CD4-positive, alpha-beta T cell (primary cell): ENCODE data around the gene RGN. TPM values are rescaled to one million over a fixed set of nuclear protein-coding genes. Genes with fewer than 3 reads are reported as not detected.
"Not testable (repeated sequence)": the region's sequence is repeated elsewhere in the genome, so short reads cannot be mapped to it uniquely, and the experiment has no call there.

Experiments
- ATAC-seq: fragments of 200-7000 bp; cut with Tn5 transposase; one replicate; pipeline ENCODE4 v1.10.0; 2022; ENCODE audit warnings: mild to moderate bottlenecking; ENCODE audit not compliant: poor library complexity
- CTCF ChIA-PET: fragments of 350-600 bp; sonication (Branson Sonifier 250); formaldehyde crosslinking; loops from one replicate; lab custom pipeline; 2021; ENCODE audit warnings: antibody characterized with exemption, inconsistent platforms; lab: Charles Lee
- POLR2A ChIA-PET: fragments of 350-600 bp; sonication (Branson Sonifier 250); formaldehyde crosslinking; loops from one replicate; lab custom pipeline; 2021; ENCODE audit warnings: antibody characterized with exemption, inconsistent platforms; lab: Charles Lee
- DNase-seq, 14 experiments: peaks; one replicate each; pipeline ENCODE4 v3.0.0-alpha.2; 2013 to 2020; ENCODE audit warnings: mixed read lengths in 2 of 14
- H3K27ac ChIP-seq, 2 donors: one replicate each; pipeline versions ENCODE4 v1.5.1 to v1.7.0; 2013; ENCODE audit warnings: low read length in 2 of 2, low read depth in 1 of 2, mild to moderate bottlenecking in 1 of 2
- H3K27me3 ChIP-seq, 2 experiments: 1 replicate in 1 of 2; 2 replicates in 1 of 2; pipeline versions ENCODE4 v1.6.1 to v1.7.0; 2013; ENCODE audit warnings: low read length in 2 of 2, control low read depth in 1 of 2, mild to moderate bottlenecking in 1 of 2, moderate library complexity in 1 of 2; ENCODE audit not compliant: insufficient read depth in 2 of 2, control insufficient read depth in 1 of 2
- H3K36me3 ChIP-seq: one replicate; pipeline ENCODE4 v1.6.1; 2013; ENCODE audit warnings: low read length, control low read depth; ENCODE audit not compliant: insufficient read depth
- H3K4me1 ChIP-seq: one replicate; pipeline ENCODE4 v1.6.1; 2013; ENCODE audit warnings: low read length, control low read depth; ENCODE audit not compliant: insufficient read depth
- H3K4me3 ChIP-seq: one replicate; pipeline ENCODE4 v1.5.1; 2013; ENCODE audit warnings: mild to moderate bottlenecking, low read length, moderate library complexity
- H3K9me3 ChIP-seq, 2 experiments: 1 replicate in 1 of 2; 2 replicates in 1 of 2; pipeline versions ENCODE4 v1.6.1 to v1.7.0; 2013; ENCODE audit warnings: low read length in 2 of 2, mild to moderate bottlenecking in 2 of 2, control low read depth in 1 of 2, moderate library complexity in 1 of 2; ENCODE audit not compliant: control insufficient read depth in 1 of 2, insufficient read depth in 1 of 2
- H3K27ac Mint-ChIP-seq: one replicate; pipeline ENCODE4 v1.8.0; 2020; ENCODE audit warnings: mixed read lengths
- H3K27me3 Mint-ChIP-seq: one replicate; pipeline ENCODE4 v1.8.0; 2021; ENCODE audit warnings: mixed read lengths
- H3K36me3 Mint-ChIP-seq: one replicate; pipeline ENCODE4 v1.8.0; 2021; ENCODE audit warnings: low read depth, mixed read lengths
- H3K4me1 Mint-ChIP-seq: one replicate; pipeline ENCODE4 v1.8.0; 2021; ENCODE audit warnings: low read depth, mixed read lengths
- H3K4me3 Mint-ChIP-seq: one replicate; pipeline ENCODE4 v1.8.0; 2020; ENCODE audit warnings: mild to moderate bottlenecking, mixed read lengths
- H3K9me3 Mint-ChIP-seq: one replicate; pipeline ENCODE4 v1.8.0; 2020; ENCODE audit warnings: mixed read lengths
- intact Hi-C, 2 experiments: fragments of 100-400 bp; cut with DNase I in 1 of 2; cut with micrococcal nuclease in 1 of 2; formaldehyde crosslinking; loops; one replicate each; pipeline versions ENCODE4 v1.15.1 to v1.9.0; 2023 to 2025; cut with DNase I, micrococcal nuclease
- total RNA-seq, 174 experiments: library from RNA in 2 of 174; stranded (reverse) in 2 of 174; gene quantifications; one replicate each; pipeline ENCODE4 v1.2.3 and lab custom pipeline; 2021 to 2026
- TF ChIP-seq, protein P1 (sequence below): fragments of 200-600 bp; IDR thresholded peaks from one replicate; pipeline ENCODE4 v1.8.0; 2022; ENCODE audit warnings: antibody characterized with exemption, mild to moderate bottlenecking

Gene RGN
- total RNA-seq, 2 experiments from 2014 or later: not detected

DNA sequence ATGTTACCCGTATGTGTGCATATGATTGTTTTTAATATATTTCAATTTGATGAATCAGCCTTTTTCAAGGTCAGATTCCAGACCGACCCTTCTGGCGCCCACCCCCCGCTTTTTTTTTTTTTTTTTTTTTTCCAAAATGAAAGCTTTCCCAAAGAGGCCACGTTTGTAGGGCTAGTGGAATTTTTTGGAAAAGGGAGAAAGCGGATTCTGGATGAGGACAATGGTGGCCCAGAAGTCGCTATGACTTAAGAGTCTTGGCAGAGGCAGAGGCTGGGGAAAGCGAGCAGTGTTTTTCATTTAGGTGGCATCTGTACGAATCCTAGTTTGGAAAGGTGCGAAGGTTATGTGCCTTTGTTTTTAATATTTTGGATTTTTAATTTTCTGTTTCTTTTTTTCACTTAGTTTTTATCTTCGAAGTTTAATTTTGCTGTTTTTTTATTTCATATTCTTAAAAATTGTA is 51.7 kb downstream of the RGN start:
- Mint-ChIP-seq H3K4me1 (peaks cover 10% of the 10 kb centered on the region), H3K27me3 (no peaks in the 10 kb centered on the region), H3K27ac (peak overlapping the region; percentile 98), H3K4me3 (peak overlapping the region; percentile 99), H3K9me3 (no peaks in the 10 kb centered on the region), H3K36me3 (peaks cover 6% of the 10 kb centered on the region)
- ChIA-PET POLR2A (interaction anchor here (0.6 to 3.9 kb wide), 3 partner anchors 12 to 61 kb away, joined by 3 to 58 read pairs (median 3); partner anchors contain the start of genes NDUFB11 and RBM10), CTCF (interaction anchor here (2.8 kb wide), 1 partner anchor 15 kb away, joined by 14 read pairs; the partner anchor contains the start of genes NDUFB11 and RBM10)
- Histone ChIP-seq H3K4me1 (peaks cover 13% of the 10 kb centered on the region), H3K27ac (no peak overlapping the region), H3K4me3 (peak overlapping the region; percentile 75), H3K36me3 (no peaks in the 10 kb centered on the region), H3K9me3 (no peaks in the 10 kb centered on the region), H3K27me3 (no peaks in the 10 kb centered on the region)
- TF ChIP-seq, protein P1, sequence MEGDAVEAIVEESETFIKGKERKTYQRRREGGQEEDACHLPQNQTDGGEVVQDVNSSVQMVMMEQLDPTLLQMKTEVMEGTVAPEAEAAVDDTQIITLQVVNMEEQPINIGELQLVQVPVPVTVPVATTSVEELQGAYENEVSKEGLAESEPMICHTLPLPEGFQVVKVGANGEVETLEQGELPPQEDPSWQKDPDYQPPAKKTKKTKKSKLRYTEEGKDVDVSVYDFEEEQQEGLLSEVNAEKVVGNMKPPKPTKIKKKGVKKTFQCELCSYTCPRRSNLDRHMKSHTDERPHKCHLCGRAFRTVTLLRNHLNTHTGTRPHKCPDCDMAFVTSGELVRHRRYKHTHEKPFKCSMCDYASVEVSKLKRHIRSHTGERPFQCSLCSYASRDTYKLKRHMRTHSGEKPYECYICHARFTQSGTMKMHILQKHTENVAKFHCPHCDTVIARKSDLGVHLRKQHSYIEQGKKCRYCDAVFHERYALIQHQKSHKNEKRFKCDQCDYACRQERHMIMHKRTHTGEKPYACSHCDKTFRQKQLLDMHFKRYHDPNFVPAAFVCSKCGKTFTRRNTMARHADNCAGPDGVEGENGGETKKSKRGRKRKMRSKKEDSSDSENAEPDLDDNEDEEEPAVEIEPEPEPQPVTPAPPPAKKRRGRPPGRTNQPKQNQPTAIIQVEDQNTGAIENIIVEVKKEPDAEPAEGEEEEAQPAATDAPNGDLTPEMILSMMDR: no peak
- peak in 1 of 14 experiments; percentile 11 for DNase-seq
- intact Hi-C loops: loop anchor here (1.0 to 5.0 kb wide), 2 partner anchors 14 to 683 kb away; partner anchors contain the start of gene NDUFB11 (in 2 of the 2)
- ATAC-seq: no peak

DNA sequence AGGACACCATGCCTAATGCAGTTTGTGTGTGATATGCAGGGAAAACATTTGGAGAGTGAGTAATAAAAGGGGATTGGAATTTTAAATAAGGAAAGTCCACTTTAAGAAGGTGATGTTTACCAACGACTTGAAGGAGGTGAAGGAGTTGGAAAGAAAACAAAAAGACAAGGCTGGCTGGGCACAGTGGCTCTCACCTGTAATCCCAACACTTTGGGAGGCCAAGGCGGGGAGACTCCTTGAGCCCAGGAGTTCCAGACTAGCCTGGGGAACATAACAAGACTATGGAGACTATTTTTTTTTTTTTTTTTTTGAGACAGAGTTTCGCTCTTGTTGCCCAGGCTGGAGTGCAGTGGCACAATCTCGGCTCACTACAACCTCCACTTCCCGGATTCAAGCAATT is 55.2 kb downstream of the RGN start:
- Histone ChIP-seq H3K27ac (no peak overlapping the region), H3K36me3 (no peaks in the 10 kb centered on the region), H3K4me3 (no peak overlapping the region), H3K9me3 (no peaks in the 10 kb centered on the region), H3K4me1 (peaks cover 11% of the 10 kb centered on the region), H3K27me3 (no peaks in the 10 kb centered on the region)
- no peaks in the 10 kb centered on the region for H3K27me3 Mint-ChIP-seq
- no peak overlapping the region for H3K27ac Mint-ChIP-seq
- ATAC-seq (no peak), DNase-seq (no peak)
- TF ChIP-seq, protein P1: no peak
- H3K9me3 Mint-ChIP-seq: no peaks in the 10 kb centered on the region
- no peak overlapping the region for H3K4me3 Mint-ChIP-seq
- H3K36me3 Mint-ChIP-seq: peaks cover 6% of the 10 kb centered on the region
- CTCF ChIA-PET: interaction anchor here (1.9 kb wide), 1 partner anchor 11 kb away, joined by 5 read pairs; the partner anchor contains the start of genes NDUFB11 and RBM10
- intact Hi-C loops: no loop called here
- POLR2A ChIA-PET: interaction anchor here (1.1 kb wide), 1 partner anchor 11 kb away, joined by 3 read pairs; the partner anchor contains the start of gene NDUFB11
- peaks cover 10% of the 10 kb centered on the region for H3K4me1 Mint-ChIP-seq

DNA sequence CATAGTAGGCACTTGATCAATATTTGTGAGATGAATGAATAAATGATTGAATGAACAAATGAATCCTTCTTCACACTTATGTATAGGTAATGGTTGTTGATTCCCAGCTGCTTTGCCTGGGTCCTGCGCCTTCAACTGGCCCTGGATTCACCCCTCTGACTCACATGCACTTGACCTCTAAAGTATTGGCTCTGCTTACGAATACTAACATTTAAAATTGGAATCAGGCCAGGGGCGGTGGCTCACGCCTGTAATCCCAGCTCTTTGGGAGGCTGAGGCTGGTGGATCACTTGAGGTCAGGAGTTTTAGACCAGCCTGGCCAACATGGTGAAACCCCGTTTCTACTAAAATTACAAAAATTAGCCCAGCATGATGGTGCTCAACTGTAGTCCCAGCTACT is 57.4 kb downstream of the RGN start:
- H3K9me3 ChIP-seq, H3K4me3 ChIP-seq, DNase-seq, H3K4me3 Mint-ChIP-seq, ATAC-seq, H3K4me1 Mint-ChIP-seq, H3K4me1 ChIP-seq, CTCF ChIA-PET, intact Hi-C loops, H3K27ac ChIP-seq, H3K27me3 ChIP-seq, H3K27me3 Mint-ChIP-seq, H3K9me3 Mint-ChIP-seq, H3K36me3 Mint-ChIP-seq, H3K27ac Mint-ChIP-seq, H3K36me3 ChIP-seq: not testable (repeated sequence)
- POLR2A ChIA-PET: interaction anchor here (0.6 to 1.6 kb wide), 2 partner anchors 9 to 102 kb away, joined by 3 to 5 read pairs; partner anchors contain the start of genes NDUFB11 and RBM10

DNA sequence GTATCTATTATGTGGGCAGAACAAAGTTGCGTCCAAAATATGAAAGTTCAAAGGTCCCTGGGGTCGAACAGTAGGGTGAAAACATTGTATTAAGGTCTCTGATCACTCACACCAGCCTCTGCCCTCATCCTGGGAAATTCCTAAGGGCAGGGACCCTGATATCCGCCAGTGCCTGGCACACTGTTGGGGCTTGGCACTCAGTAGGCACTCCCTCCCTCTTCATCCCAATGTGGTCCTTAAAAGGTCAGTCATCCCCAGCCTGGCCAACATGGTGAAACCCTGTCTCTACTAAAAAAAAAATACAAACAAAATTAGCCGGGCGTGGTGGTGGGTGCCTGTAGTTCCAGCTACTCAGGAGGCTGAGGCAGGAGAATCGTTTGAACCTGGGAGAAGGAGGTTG is 59.9 kb downstream of the RGN start:
- Mint-ChIP-seq H3K27ac (no peak overlapping the region), H3K27me3 (no peaks in the 10 kb centered on the region), H3K9me3 (no peaks in the 10 kb centered on the region), H3K4me1 (peaks cover 12% of the 10 kb centered on the region), H3K4me3 (no peak overlapping the region), H3K36me3 (peaks cover 24% of the 10 kb centered on the region)
- Histone ChIP-seq H3K4me3 (no peak overlapping the region), H3K27me3 (no peaks in the 10 kb centered on the region), H3K9me3 (no peaks in the 10 kb centered on the region), H3K4me1 (peaks cover 1% of the 10 kb centered on the region), H3K27ac (no peak overlapping the region), H3K36me3 (peaks cover 15% of the 10 kb centered on the region)
- CTCF ChIA-PET: no interaction called here
- POLR2A ChIA-PET: no interaction called here
- ATAC-seq (no peak), DNase-seq (no peak)
- intact Hi-C loops: no loop called here
- TF ChIP-seq, protein P1: no peak
